ENCODE measurements around the gene SLC9A4. TPM values are rescaled to one million over a fixed set of nuclear protein-coding genes. Genes with fewer than 3 reads are reported as not detected.

SLC9A4 gene
- total and polyA plus RNA-seq, 10 of the 15 experiments (the other 5 are each of a cell fraction or from before 2014, with no cell fraction given), result 0.10 TPM; not detected in 9

- no peaks in the 10 kb centered on the region for H3K36me3 ChIP-seq (ENCODE audit: control insufficient read depth in 2 of 2, insufficient read depth in 2 of 2, low read length in 1 of 2)
- ChIA-PET CTCF (interaction anchor here (1.0 kb wide), 1 partner anchor 28 kb away, joined by 3 read pairs; no protein-coding TSS in a partner anchor), RAD21 (ENCODE audit: unreplicated experiment) (no interaction called here), POLR2A (interaction anchor here (0.6 to 0.7 kb wide), 2 partner anchors 97 to 259 kb away, joined by 3 read pairs; no protein-coding TSS in a partner anchor), SMC1A (ENCODE audit: uncharacterized antibody, unreplicated experiment) (no interaction called here)
- no peaks in the 10 kb centered on the region for H3K4me1 ChIP-seq (ENCODE audit: control insufficient read depth, insufficient read depth, low read length)
- H3K79me2 ChIP-seq (ENCODE audit: control insufficient read depth, insufficient read depth, low read length), result no peaks in the 10 kb centered on the region
- FAIRE-seq (no peak), DNase-seq (ENCODE audit: low read depth, low spot score) (no peak), ATAC-seq (no peak)
- H3K27me3 ChIP-seq (replicated peaks in 1 of 2; ENCODE audit: control insufficient read depth in 2 of 2, insufficient read depth in 2 of 2, low read length in 1 of 2), result no peaks in the 10 kb centered on the region
- intact Hi-C loops (cut with micrococcal nuclease; ENCODE audit: unreplicated experiment), result no loop called here
- no peak overlapping the region for H3K27ac ChIP-seq (ENCODE audit: control insufficient read depth, insufficient read depth)
- no TSS peak for BruUV-seq (replicated peaks)
- no peaks in the 10 kb centered on the region for H3K9me3 ChIP-seq (replicated peaks; ENCODE audit: control insufficient read depth, insufficient read depth, low read length)
- H3K4me2 ChIP-seq (ENCODE audit: control insufficient read depth, insufficient read depth), result no peak overlapping the region
- H4K20me1 ChIP-seq (ENCODE audit: control insufficient read depth, insufficient read depth), result no peaks in the 10 kb centered on the region
- no peak overlapping the region for H3K9ac ChIP-seq (ENCODE audit: control insufficient read depth, insufficient read depth, low read length)
- WGBS (ENCODE audit: insufficient coverage, insufficient replicate concordance, low lambda C conversion rate, missing lambda C conversion rate), result 0% methylated on average over 3 of the region's 4 CpGs
- H3K4me3 ChIP-seq, result no peak overlapping the region
- no peak overlapping the region for H2AFZ ChIP-seq (ENCODE audit: control insufficient read depth, low read depth, low read length)
- in situ Hi-C loops (cut with MboI), result no loop called here
- no peak for TF ChIP-seq MTA3 (IDR thresholded peaks at IDR 0.05; ENCODE audit: borderline replicate concordance, low read length)
- TF ChIP-seq, protein P1, sequence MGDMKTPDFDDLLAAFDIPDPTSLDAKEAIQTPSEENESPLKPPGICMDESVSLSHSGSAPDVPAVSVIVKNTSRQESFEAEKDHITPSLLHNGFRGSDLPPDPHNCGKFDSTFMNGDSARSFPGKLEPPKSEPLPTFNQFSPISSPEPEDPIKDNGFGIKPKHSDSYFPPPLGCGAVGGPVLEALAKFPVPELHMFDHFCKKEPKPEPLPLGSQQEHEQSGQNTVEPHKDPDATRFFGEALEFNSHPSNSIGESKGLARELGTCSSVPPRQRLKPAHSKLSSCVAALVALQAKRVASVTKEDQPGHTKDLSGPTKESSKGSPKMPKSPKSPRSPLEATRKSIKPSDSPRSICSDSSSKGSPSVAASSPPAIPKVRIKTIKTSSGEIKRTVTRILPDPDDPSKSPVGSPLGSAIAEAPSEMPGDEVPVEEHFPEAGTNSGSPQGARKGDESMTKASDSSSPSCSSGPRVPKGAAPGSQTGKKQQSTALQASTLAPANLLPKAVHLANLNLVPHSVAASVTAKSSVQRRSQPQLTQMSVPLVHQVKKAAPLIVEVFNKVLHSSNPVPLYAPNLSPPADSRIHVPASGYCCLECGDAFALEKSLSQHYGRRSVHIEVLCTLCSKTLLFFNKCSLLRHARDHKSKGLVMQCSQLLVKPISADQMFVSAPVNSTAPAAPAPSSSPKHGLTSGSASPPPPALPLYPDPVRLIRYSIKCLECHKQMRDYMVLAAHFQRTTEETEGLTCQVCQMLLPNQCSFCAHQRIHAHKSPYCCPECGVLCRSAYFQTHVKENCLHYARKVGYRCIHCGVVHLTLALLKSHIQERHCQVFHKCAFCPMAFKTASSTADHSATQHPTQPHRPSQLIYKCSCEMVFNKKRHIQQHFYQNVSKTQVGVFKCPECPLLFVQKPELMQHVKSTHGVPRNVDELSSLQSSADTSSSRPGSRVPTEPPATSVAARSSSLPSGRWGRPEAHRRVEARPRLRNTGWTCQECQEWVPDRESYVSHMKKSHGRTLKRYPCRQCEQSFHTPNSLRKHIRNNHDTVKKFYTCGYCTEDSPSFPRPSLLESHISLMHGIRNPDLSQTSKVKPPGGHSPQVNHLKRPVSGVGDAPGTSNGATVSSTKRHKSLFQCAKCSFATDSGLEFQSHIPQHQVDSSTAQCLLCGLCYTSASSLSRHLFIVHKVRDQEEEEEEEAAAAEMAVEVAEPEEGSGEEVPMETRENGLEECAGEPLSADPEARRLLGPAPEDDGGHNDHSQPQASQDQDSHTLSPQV (IDR thresholded peaks at IDR 0.05), result no peak
- TF ChIP-seq, protein P2, sequence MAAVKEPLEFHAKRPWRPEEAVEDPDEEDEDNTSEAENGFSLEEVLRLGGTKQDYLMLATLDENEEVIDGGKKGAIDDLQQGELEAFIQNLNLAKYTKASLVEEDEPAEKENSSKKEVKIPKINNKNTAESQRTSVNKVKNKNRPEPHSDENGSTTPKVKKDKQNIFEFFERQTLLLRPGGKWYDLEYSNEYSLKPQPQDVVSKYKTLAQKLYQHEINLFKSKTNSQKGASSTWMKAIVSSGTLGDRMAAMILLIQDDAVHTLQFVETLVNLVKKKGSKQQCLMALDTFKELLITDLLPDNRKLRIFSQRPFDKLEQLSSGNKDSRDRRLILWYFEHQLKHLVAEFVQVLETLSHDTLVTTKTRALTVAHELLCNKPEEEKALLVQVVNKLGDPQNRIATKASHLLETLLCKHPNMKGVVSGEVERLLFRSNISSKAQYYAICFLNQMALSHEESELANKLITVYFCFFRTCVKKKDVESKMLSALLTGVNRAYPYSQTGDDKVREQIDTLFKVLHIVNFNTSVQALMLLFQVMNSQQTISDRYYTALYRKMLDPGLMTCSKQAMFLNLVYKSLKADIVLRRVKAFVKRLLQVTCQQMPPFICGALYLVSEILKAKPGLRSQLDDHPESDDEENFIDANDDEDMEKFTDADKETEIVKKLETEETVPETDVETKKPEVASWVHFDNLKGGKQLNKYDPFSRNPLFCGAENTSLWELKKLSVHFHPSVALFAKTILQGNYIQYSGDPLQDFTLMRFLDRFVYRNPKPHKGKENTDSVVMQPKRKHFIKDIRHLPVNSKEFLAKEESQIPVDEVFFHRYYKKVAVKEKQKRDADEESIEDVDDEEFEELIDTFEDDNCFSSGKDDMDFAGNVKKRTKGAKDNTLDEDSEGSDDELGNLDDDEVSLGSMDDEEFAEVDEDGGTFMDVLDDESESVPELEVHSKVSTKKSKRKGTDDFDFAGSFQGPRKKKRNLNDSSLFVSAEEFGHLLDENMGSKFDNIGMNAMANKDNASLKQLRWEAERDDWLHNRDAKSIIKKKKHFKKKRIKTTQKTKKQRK (IDR thresholded peaks at IDR 0.05; ENCODE audit: low read depth, low read length), result no peak
- no peak for TF ChIP-seq SP1 (IDR thresholded peaks at IDR 0.05; ENCODE audit: low read depth, low read length)
- TF ChIP-seq ETV6 (conservative IDR thresholded peaks at IDR 0.05 in 1 of 2, IDR thresholded peaks at IDR 0.05 in 1 of 2; ENCODE audit: borderline replicate concordance in 1 of 2, low read depth in 1 of 2), result no peak
- no peak for TF ChIP-seq IKZF2 (IDR thresholded peaks at IDR 0.05)
- TF ChIP-seq NFXL1 (IDR thresholded peaks at IDR 0.05; ENCODE audit: borderline replicate concordance), result no peak
- TF ChIP-seq BHLHE40 (IDR thresholded peaks at IDR 0.05; ENCODE audit: borderline replicate concordance in 1 of 2, low read depth in 2 of 2, low read length in 1 of 2), result no peak
- TF ChIP-seq, protein P3, sequence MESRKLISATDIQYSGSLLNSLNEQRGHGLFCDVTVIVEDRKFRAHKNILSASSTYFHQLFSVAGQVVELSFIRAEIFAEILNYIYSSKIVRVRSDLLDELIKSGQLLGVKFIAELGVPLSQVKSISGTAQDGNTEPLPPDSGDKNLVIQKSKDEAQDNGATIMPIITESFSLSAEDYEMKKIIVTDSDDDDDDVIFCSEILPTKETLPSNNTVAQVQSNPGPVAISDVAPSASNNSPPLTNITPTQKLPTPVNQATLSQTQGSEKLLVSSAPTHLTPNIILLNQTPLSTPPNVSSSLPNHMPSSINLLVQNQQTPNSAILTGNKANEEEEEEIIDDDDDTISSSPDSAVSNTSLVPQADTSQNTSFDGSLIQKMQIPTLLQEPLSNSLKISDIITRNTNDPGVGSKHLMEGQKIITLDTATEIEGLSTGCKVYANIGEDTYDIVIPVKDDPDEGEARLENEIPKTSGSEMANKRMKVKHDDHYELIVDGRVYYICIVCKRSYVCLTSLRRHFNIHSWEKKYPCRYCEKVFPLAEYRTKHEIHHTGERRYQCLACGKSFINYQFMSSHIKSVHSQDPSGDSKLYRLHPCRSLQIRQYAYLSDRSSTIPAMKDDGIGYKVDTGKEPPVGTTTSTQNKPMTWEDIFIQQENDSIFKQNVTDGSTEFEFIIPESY (IDR thresholded peaks at IDR 0.05), result no peak
- no peak for TF ChIP-seq NR2C2 (IDR thresholded peaks at IDR 0.05; ENCODE audit: borderline replicate concordance, control insufficient read depth, insufficient read length, low read depth)
- no peak for TF ChIP-seq CEBPB (IDR thresholded peaks at IDR 0.05; ENCODE audit: borderline replicate concordance in 1 of 2, low read depth in 2 of 2, low read length in 2 of 2)
- TF ChIP-seq ATF2 (IDR thresholded peaks at IDR 0.05; ENCODE audit: low read length), result no peak
- no peak for TF ChIP-seq CHD1 (IDR thresholded peaks at IDR 0.05; ENCODE audit: low read depth, low read length)
These were observed 67.9 kb downstream of the SLC9A4 start for GRCh38 chr2:102540882-102541281.
